ENCODE results near the gene CDH8. TPM values are rescaled to one million over a fixed set of nuclear protein-coding genes. Genes with fewer than 3 reads are reported as not detected.
"Not testable (repeated sequence)": the region's sequence is repeated elsewhere in the genome, so short reads cannot be mapped to it uniquely, and the experiment has no call there.

The CDH8 gene
- total RNA-seq, 1 experiment from 2014 or later: not detected

GRCh38 chr16:61713787-61714186 lies 322.5 kb downstream of the CDH8 start:
- in situ Hi-C loops (cut with HindIII; ENCODE audit: low sequenced_read_pairs): no loop called here
- DNase-seq (ENCODE audit: low spot score): no peak

- DNase-seq (ENCODE audit: low spot score); in situ Hi-C loops (cut with HindIII; ENCODE audit: low sequenced_read_pairs): not testable (repeated sequence)
Measured at GRCh38 chr16:61699640-61700039, 336.6 kb downstream of the CDH8 start.

- in situ Hi-C loops (cut with HindIII; ENCODE audit: low sequenced_read_pairs): no loop called here
- no peak for DNase-seq (ENCODE audit: low spot score)
Measured at GRCh38 chr16:61684541-61684940, 351.7 kb downstream of the CDH8 start.

GRCh38 chr16:61681673-61682072 lies 354.6 kb downstream of the CDH8 start:
- DNase-seq (ENCODE audit: low spot score): no peak
- in situ Hi-C loops (cut with HindIII; ENCODE audit: low sequenced_read_pairs): no loop called here

- DNase-seq (ENCODE audit: low spot score): no peak
- in situ Hi-C loops (cut with HindIII; ENCODE audit: low sequenced_read_pairs): no loop called here
Measured at GRCh38 chr16:61681124-61681523, 355.1 kb downstream of the CDH8 start.

GRCh38 chr16:61678182-61678581 lies 358.1 kb downstream of the CDH8 start:
- DNase-seq (ENCODE audit: low spot score): no peak
- in situ Hi-C loops (cut with HindIII; ENCODE audit: low sequenced_read_pairs): no loop called here

GRCh38 chr16:61677776-61678175 lies 358.5 kb downstream of the CDH8 start:
- in situ Hi-C loops (cut with HindIII; ENCODE audit: low sequenced_read_pairs): no loop called here
- no peak for DNase-seq (ENCODE audit: low spot score)

- in situ Hi-C loops (cut with HindIII; ENCODE audit: low sequenced_read_pairs): no loop called here
- DNase-seq (ENCODE audit: low spot score): no peak
Measured at GRCh38 chr16:61676740-61677139, 359.5 kb downstream of the CDH8 start.

- DNase-seq (ENCODE audit: low spot score): no peak
- in situ Hi-C loops (cut with HindIII; ENCODE audit: low sequenced_read_pairs): no loop called here
Measured at GRCh38 chr16:61671161-61671560, 365.1 kb downstream of the CDH8 start.

GRCh38 chr16:61665512-61665911 lies 370.7 kb downstream of the CDH8 start:
- in situ Hi-C loops (cut with HindIII; ENCODE audit: low sequenced_read_pairs): no loop called here
- DNase-seq (ENCODE audit: low spot score): no peak

- in situ Hi-C loops (cut with HindIII; ENCODE audit: low sequenced_read_pairs): no loop called here
- DNase-seq (ENCODE audit: low spot score): no peak
Measured at GRCh38 chr16:61659936-61660335, 376.3 kb downstream of the CDH8 start.

GRCh38 chr16:61654962-61655361 lies 381.3 kb downstream of the CDH8 start:
- no peak for DNase-seq (ENCODE audit: low spot score)
- in situ Hi-C loops (cut with HindIII; ENCODE audit: low sequenced_read_pairs): no loop called here

GRCh38 chr16:61653544-61653943 lies 382.7 kb downstream of the CDH8 start:
- in situ Hi-C loops (cut with HindIII; ENCODE audit: low sequenced_read_pairs): no loop called here
- DNase-seq (ENCODE audit: low spot score): no peak

GRCh38 chr16:61645561-61645960 lies 390.7 kb downstream of the CDH8 start:
- in situ Hi-C loops (cut with HindIII; ENCODE audit: low sequenced_read_pairs): no loop called here
- DNase-seq (ENCODE audit: low spot score): no peak

- in situ Hi-C loops (cut with HindIII; ENCODE audit: low sequenced_read_pairs): no loop called here
- DNase-seq (ENCODE audit: low spot score): no peak
Measured at GRCh38 chr16:61644736-61645135, 391.5 kb downstream of the CDH8 start.

- in situ Hi-C loops (cut with HindIII; ENCODE audit: low sequenced_read_pairs): no loop called here
- no peak for DNase-seq (ENCODE audit: low spot score)
Measured at GRCh38 chr16:61617219-61617783, 418.9 kb downstream of the CDH8 start.

- in situ Hi-C loops (cut with HindIII; ENCODE audit: low sequenced_read_pairs): no loop called here
- no peak for DNase-seq (ENCODE audit: low spot score)
Measured at GRCh38 chr16:61616088-61616487, 420.1 kb downstream of the CDH8 start.

GRCh38 chr16:61611847-61612491 lies 424.3 kb downstream of the CDH8 start:
- in situ Hi-C loops (cut with HindIII; ENCODE audit: low sequenced_read_pairs): no loop called here
- DNase-seq (ENCODE audit: low spot score): no peak

GRCh38 chr16:61606581-61606980 lies 429.7 kb downstream of the CDH8 start:
- in situ Hi-C loops (cut with HindIII; ENCODE audit: low sequenced_read_pairs): no loop called here
- no peak for DNase-seq (ENCODE audit: low spot score)
